Panc1 (cell line): Measurements from ENCODE around the gene SIRPB1. TPM values are rescaled to one million over a fixed set of nuclear protein-coding genes. Genes with fewer than 3 reads are reported as not detected.

ENCODE experiments used
- ATAC-seq: fragments of 200-7000 bp; cut with Tn5 transposase; 2 replicates; pipeline ENCODE4 v1.9.1; 2020; ENCODE audit warnings: mild to moderate bottlenecking, moderate library complexity
- BruUV-seq: library from RNA; stranded (reverse); fragments of 400-500 nt; replicated peaks from 2 replicates; lab custom pipeline; 2021; lab: Mats Ljungman, UMichigan
- CTCF ChIA-PET: fragments of 300-600 bp; sonication (Branson Sonifier 250); formaldehyde crosslinking; loops from one replicate; lab custom pipeline; 2022; ENCODE audit warnings: antibody characterized with exemption; lab: Charles Lee
- POLR2A ChIA-PET: fragments of 300-600 bp; sonication (Branson Sonifier 250); formaldehyde crosslinking; loops from one replicate; lab custom pipeline; 2022; ENCODE audit warnings: antibody characterized with exemption; lab: Charles Lee
- DNase-seq: peaks from one replicate; pipeline ENCODE4 v3.0.0-alpha.2; 2010; ENCODE audit warnings: low read depth, low spot score
- H3K27ac ChIP-seq: 2 replicates; pipeline ENCODE4 v1.5.1; 2011; ENCODE audit warnings: mild to moderate bottlenecking, low read length, inconsistent platforms
- H3K27me3 ChIP-seq: fragments of 200-500 bp; sonication (Bioruptor generic); 2 replicates; pipeline ENCODE4 v1.6.0; 2014; ENCODE audit warnings: low read length, inconsistent platforms; ENCODE audit not compliant: control insufficient read depth, insufficient read depth
- H3K36me3 ChIP-seq: fragments of 200-500 bp; sonication (Bioruptor generic); 2 replicates; pipeline ENCODE4 v1.5.1; 2014; ENCODE audit warnings: inconsistent platforms, mild to moderate bottlenecking, low read length, moderate library complexity; ENCODE audit not compliant: control insufficient read depth, insufficient read depth
- H3K4me1 ChIP-seq: 2 replicates; pipeline ENCODE4 v1.5.1; 2011; ENCODE audit warnings: inconsistent platforms, mild to moderate bottlenecking, low read length, moderate library complexity; ENCODE audit not compliant: control insufficient read depth, insufficient read depth
- H3K4me3 ChIP-seq, 2 experiments: 2 replicates each; pipeline ENCODE4 v1.5.1; 2011 to 2012; ENCODE audit warnings: low read depth in 2 of 2, low read length in 2 of 2, mild to moderate bottlenecking in 2 of 2, inconsistent platforms in 1 of 2, moderate library complexity in 1 of 2
- H3K9me3 ChIP-seq: fragments of 200-500 bp; sonication (Bioruptor generic); 2 replicates; pipeline ENCODE4 v1.5.1; 2014; ENCODE audit warnings: low read depth, mild to moderate bottlenecking, inconsistent platforms, low read length, moderate library complexity; ENCODE audit not compliant: control insufficient read depth, insufficient read depth
- CTCF ChIP-seq: fragments of 450-650 bp; IDR thresholded peaks from 2 replicates; pipeline ENCODE4 v1.5.1; 2017; ENCODE audit warnings: mild to moderate bottlenecking
- POLR2AphosphoS5 ChIP-seq: IDR thresholded peaks from 2 replicates; pipeline ENCODE4 v1.6.1; 2012; ENCODE audit warnings: mild to moderate bottlenecking, low read depth, low read length, moderate library complexity
- REST ChIP-seq, 2 experiments: IDR thresholded peaks; 2 replicates each; pipeline ENCODE4 v1.6.1; 2011 to 2012; ENCODE audit warnings: low read depth in 2 of 2, control low read depth in 1 of 2, low read length in 1 of 2, mild to moderate bottlenecking in 1 of 2, moderate library complexity in 1 of 2; ENCODE audit not compliant: insufficient read depth in 1 of 2
- SIN3A ChIP-seq: IDR thresholded peaks from 2 replicates; pipeline ENCODE4 v1.6.1; 2012; ENCODE audit warnings: low read depth, mild to moderate bottlenecking, low read length, moderate library complexity, borderline replicate concordance; ENCODE audit not compliant: insufficient read depth
- TCF7L2 ChIP-seq: IDR thresholded peaks from 2 replicates; pipeline ENCODE4 v1.6.1; 2011; ENCODE audit warnings: mild to moderate bottlenecking, low read depth, low read length, inconsistent platforms
- in situ Hi-C: cut with HindIII; loops from 2 replicates; pipeline ENCODE4 v1.10.0; 2016; ENCODE audit warnings: low sequenced_read_pairs, low pct_unique_long_range_greater_than_20kb
- intact Hi-C: fragments of 100-400 bp; cut with micrococcal nuclease; formaldehyde crosslinking; loops from one replicate; pipeline ENCODE4 v1.10.0; 2022; ENCODE audit not compliant: unreplicated experiment
- total RNA-seq: library from RNA; stranded (reverse); gene quantifications from one replicate; pipeline ENCODE4 v1.2.1, GENCODE V29; 2021; ENCODE audit not compliant: unreplicated experiment

SIRPB1 gene
- total RNA-seq, 1 experiment from 2014 or later, result 0.72 TPM

- TF ChIP-seq POLR2AphosphoS5 (no peak), CTCF (no peak), SIN3A (no peak)
- ChIA-PET POLR2A (no interaction called here), CTCF (no interaction called here)
- Histone ChIP-seq H3K36me3 (no peaks in the 10 kb centered on the region), H3K4me3 (no peak overlapping the region), H3K4me1 (no peaks in the 10 kb centered on the region), H3K27me3 (no peaks in the 10 kb centered on the region), H3K27ac (no peak overlapping the region), H3K9me3 (no peaks in the 10 kb centered on the region)
- no peak for ATAC-seq
- no TSS peak for BruUV-seq
- intact Hi-C loops (no loop called here), in situ Hi-C loops (no loop called here)
- no peak for DNase-seq
Measured at GRCh38 chr20:1637226-1637625, 17.4 kb upstream of the SIRPB1 start.

DNA sequence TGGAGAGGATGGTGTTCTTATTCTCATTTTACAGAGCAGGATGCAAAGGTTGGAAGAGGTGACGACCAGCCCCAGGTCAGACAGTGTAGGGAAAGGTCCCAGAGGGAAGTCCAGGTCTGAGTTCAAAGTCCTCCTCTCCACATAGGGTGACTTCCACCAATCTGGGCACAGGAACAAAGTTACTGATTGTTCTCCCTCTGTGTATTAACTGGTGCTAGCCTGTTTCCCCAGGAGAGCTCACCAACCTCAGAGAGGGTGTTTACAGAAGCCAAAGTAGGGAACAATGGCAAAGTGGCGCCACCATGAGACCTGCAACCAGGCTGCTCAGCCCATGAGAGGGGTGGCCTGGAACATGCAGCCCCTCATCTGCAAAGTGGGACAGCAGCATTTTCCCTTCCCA, 16.8 kb upstream of the SIRPB1 start:
- ATAC-seq (no peak; the same call in 1 of the 2 replicates), DNase-seq (no peak)
- H3K36me3 ChIP-seq, result no peaks in the 10 kb centered on the region
- no peak for TF ChIP-seq REST (IDR thresholded peaks at IDR 0.05; ENCODE audit: insufficient read depth in 1 of 2, low read depth in 2 of 2, low read length in 1 of 2)
- no peak for TF ChIP-seq SIN3A
- no peak for TF ChIP-seq TCF7L2
- no peak for TF ChIP-seq POLR2AphosphoS5
- TF ChIP-seq CTCF, result no peak
- BruUV-seq, result no TSS peak
- no peaks in the 10 kb centered on the region; the same call in 1 of the 2 replicates for H3K4me1 ChIP-seq
- H3K27me3 ChIP-seq, result no peaks in the 10 kb centered on the region
- in situ Hi-C loops (no loop called here), intact Hi-C loops (no loop called here)
- ChIA-PET CTCF (no interaction called here), POLR2A (no interaction called here)
- no peak overlapping the region for H3K27ac ChIP-seq
- no peak overlapping the region for H3K4me3 ChIP-seq
- H3K9me3 ChIP-seq, result no peaks in the 10 kb centered on the region
